ENCODE results near the gene RPRD2.
"Not testable (repeated sequence)": the region's sequence is repeated elsewhere in the genome, so short reads cannot be mapped to it uniquely, and the experiment has no call there.

RPRD2 gene

GRCh38 chr1:150392627-150393026, 28.7 kb downstream of the RPRD2 start:
- no peak for DNase-seq

DNA sequence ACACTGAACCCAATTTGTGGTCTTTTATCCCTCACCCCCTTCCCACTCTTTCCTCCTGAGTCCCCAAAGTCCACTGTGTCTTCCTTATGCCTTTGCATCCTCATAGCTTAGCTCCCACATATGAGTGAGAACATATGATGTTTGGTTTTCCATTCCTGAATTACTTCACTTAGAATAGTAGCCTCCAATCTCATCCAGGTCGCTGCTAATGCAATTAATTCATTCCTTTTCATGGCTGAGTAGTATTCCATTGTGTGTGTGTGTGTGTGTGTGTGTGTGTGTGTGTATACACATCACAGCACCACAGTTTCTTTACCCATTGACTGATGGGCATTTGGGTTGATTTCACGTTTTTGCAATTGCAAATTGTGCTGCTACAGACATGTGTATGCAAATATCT, 31.2 kb downstream of the RPRD2 start:
- not testable (repeated sequence) for DNase-seq

- no peak for DNase-seq
These were observed 33.6 kb downstream of the RPRD2 start for GRCh38 chr1:150397392-150398032.

GRCh38 chr1:150404465-150404864, 40.5 kb downstream of the RPRD2 start:
- no peak for DNase-seq

GRCh38 chr1:150405660-150406059, 41.7 kb downstream of the RPRD2 start:
- DNase-seq: no peak

- DNase-seq: no peak
These were observed 42.5 kb downstream of the RPRD2 start for GRCh38 chr1:150406483-150406882.

- no peak for DNase-seq
These were observed 43.4 kb downstream of the RPRD2 start for GRCh38 chr1:150407330-150407729.

GRCh38 chr1:150408800-150409199, 44.9 kb downstream of the RPRD2 start:
- DNase-seq: no peak

DNA sequence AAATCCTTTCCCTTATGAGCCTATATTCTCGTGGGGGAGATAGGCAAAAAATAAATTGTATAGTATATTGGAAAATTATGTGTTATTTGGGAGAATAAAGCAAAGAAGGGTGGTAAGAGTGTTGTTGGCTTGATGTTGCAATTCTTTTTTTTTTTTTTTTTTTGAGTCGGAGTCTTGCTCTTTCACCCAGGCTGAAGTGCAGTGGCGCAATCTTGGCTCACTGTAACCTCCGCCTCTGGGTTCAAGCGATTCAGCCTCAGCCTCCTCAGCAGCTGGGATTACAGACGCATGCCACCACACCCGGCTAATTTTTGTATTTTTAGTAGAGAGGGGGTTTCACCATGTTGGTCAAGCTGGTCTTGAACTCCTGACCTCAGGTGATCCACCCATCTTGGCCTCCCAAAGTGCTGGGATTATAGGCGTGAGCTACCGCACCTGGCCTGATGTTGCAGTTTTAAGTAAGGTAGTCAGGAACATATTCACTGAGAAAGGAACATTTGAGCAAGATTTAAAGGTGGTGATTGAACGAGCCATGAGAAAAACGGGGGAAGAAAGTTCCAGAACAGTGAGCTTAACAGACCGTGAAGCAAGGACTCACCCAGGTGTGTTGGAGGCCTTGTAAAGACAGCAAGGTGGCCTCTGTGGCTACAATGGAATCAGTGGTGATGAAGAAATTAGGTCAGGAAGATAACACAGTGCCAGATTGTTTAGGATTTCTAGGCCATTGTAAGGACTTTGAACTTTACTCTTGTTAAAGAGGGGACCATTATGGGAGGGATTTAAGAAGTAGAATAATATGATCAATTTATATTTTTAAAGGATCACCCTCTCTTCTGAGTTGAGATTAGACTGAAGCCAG, 45.8 kb downstream of the RPRD2 start:
- no peak for DNase-seq

- no peak for DNase-seq
These were observed 46.7 kb downstream of the RPRD2 start for GRCh38 chr1:150410582-150411101.

- no peak for DNase-seq
These were observed 50.6 kb downstream of the RPRD2 start for GRCh38 chr1:150414592-150414991.

DNA sequence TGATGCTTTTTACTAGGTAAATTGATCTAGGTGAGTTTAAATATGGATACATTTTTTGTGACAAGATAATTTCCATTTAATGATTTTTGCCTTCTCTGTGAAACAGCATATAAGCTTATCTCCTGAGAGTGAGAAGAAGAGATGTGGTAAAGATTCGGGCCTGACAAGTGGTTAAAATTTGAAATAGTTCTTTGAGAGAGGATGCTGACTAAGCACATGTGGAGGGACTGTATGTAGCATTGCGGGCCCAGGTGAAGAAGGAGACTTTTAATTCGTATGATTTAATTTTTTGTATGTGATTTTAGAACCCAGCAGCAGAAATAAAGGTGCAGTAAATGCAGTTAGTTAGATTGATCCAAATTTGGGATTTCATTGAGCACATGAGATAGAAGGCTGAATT, 51.9 kb downstream of the RPRD2 start:
- DNase-seq: peak; percentile 5

- DNase-seq: no peak
These were observed 56.8 kb downstream of the RPRD2 start for GRCh38 chr1:150420560-150421265.

GRCh38 chr1:150422541-150422940, 58.6 kb downstream of the RPRD2 start:
- no peak for DNase-seq

GRCh38 chr1:150429805-150430204, 65.9 kb downstream of the RPRD2 start:
- no peak for DNase-seq

- no peak for DNase-seq
These were observed 77.2 kb downstream of the RPRD2 start for GRCh38 chr1:150441121-150441520.

DNA sequence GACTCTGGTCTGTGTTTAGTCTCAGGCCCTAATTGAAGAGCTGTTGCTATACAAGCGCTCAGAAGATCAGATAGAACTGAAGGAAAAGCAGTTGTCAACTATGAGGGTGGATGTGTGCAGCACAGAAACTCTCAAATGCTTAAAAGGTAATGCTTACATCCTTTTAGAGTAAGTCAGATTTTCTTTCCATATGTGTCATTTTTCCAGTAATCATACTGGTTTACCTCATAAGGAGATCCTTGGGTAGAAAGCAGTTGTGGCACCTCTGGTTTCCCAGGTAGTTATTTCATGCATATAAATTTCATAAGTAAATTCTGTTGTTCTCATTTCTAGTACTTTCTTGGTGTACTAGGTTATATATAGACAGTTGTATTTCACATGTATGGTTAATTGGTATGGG, 80.3 kb downstream of the RPRD2 start:
- DNase-seq: peak; percentile 43

DNA sequence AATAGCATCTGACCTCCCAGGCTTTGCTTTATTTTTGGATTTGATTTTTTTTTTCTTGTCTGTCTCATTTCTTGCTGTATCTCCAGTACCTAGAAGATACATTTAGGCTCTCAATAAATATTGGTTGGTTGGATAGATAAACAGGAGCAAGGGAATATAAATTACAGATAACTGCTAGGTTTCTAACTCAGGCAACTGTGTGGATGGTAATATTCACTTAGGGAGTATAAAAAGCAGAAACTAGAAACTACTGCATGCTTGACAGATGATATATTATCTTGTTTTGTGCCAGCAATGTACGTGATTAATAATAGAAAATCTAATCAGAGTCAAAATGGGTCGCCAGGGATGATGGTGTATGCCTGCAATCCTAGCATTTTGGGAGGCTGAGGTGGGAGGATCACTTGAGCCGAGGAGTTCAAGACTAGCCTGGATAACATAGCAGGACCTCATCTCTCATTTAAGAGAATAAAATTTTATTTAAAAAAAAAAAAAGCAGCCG, 92.2 kb downstream of the RPRD2 start:
- DNase-seq: no peak

DNA sequence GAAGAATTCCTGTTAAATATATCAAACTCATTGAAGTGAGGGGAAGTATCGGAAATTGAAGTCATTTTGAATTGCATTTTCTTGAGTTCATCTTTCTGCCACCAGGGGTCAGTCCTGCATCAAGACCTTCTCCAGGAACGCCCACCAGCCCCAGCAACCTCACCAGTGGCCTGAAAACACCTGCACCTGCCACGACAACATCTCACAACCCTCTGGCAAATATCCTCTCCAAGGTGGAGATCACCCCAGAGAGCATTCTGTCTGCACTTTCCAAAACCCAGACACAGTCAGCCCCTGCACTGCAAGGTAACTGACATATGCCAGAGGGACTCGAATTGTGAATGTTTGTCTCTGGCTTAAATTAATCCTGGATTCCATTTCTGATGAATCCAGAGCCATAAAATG, 100.5 kb downstream of the RPRD2 start:
- DNase-seq: peak; percentile 66

GRCh38 chr1:150466964-150467363, 103.0 kb downstream of the RPRD2 start:
- no peak for DNase-seq

DNA sequence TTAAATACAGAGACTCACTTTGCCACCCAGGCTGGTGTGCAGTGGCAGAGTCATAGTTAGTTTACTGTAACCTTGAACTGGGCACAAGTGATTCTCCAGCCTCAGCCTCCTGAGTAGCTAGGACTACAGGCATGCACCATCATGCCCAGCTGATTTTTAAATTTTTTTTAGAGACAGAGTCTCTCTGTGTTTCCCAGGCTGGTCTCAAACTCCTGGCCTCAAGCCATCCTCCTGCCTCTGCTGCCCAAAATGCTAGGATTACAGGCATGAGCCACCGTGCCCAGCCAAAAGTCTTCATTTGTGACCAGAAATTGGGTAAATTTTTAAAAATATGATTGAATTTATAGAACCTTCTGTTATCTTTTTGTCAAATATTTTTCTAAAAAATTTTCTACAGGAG, 105.3 kb downstream of the RPRD2 start:
- no peak for DNase-seq

- DNase-seq: no peak
These were observed 108.8 kb downstream of the RPRD2 start for GRCh38 chr1:150472601-150473200.

- DNase-seq: no peak
These were observed 109.7 kb downstream of the RPRD2 start for GRCh38 chr1:150473659-150474058.
